BJ (cell line): Measurements from ENCODE around the gene SOCS6. TPM values are rescaled to one million over a fixed set of nuclear protein-coding genes. Genes with fewer than 3 reads are reported as not detected.

ENCODE experiments used
- CTCF ChIA-PET: fragments of 350-600 bp; formaldehyde crosslinking; extraction: SDS; loops from one replicate; lab custom pipeline; 2021; ENCODE audit warnings: antibody characterized with exemption, inconsistent platforms; lab: Yijun Ruan, JAX
- POLR2A ChIA-PET: fragments of 300-600 bp; sonication (Branson Sonifier 250); formaldehyde crosslinking; extraction: SDS; loops from one replicate; lab custom pipeline; 2021; ENCODE audit warnings: antibody characterized with exemption; lab: Charles Lee
- DNase-seq: peaks from one replicate; pipeline ENCODE4 v3.0.0-alpha.2; 2011; ENCODE audit warnings: low read depth
- H3K27me3 ChIP-seq: 2 replicates; pipeline ENCODE4 v1.6.0; 2011; ENCODE audit warnings: low read length; ENCODE audit not compliant: control insufficient read depth, insufficient read depth
- H3K36me3 ChIP-seq: 2 replicates; pipeline ENCODE4 v1.5.1; 2011; ENCODE audit warnings: low read length; ENCODE audit not compliant: control insufficient read depth, insufficient read depth
- H3K4me3 ChIP-seq: 2 replicates; pipeline ENCODE4 v1.5.1; 2011; ENCODE audit warnings: low read depth, mild to moderate bottlenecking, control low read depth, low read length
- polyA plus RNA-seq: library from polyadenylated mRNA; depleted of rRNA; stranded (reverse); fragments of >200 nt; gene quantifications from 2 replicates; pipeline ENCODE4 v1.2.3, GENCODE V29; 2011; rRNA removed
- TF ChIP-seq, protein P1 (sequence below): IDR thresholded peaks from 2 replicates; pipeline ENCODE4 v1.5.1; 2011; ENCODE audit warnings: low read depth, mild to moderate bottlenecking, control low read depth, inconsistent platforms, low read length, moderate library complexity; ENCODE audit not compliant: insufficient read depth

Gene SOCS6
- polyA plus RNA-seq, 1 experiment: 26.7 TPM

DNA sequence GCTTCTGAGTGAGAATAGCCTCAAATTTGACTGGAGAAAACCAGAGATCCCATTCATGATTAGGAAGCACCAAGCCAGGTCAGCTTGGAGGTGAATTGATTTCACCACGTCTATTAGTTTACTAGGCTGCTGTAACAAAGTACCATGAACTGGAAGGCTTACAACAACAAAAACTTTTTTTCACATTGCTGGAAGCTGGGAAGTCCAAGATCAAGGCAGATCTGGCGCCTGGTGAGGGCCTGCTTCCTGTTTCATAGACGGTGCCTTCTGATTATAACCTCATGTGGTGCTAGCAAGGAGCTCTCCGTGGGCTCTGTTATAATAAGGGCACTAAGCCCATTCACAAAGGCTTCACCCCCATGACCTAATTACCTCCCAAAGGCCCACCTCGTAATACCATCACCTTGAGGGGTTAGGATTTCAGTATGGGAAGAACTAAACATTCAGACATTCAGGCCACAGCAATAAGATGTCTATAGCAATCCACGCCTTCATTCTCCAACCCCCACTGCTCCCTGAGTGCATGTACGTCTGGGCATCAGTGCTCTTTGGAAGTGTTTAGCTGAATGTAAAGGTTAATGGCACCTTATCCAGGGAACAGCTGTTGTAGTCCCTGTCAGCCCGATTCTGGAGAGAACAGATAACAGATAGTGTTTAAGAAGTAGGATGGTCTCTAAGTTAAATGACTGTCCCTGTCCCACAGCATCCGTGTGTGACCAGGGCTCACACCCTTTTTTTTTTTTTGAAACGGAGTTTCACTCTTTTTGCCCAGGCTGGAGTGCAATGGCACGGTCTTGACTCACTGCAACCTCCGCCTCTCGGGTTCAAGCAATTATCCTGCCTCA, 89.2 kb downstream of the SOCS6 start:
- Histone ChIP-seq H3K4me3 (no peak overlapping the region), H3K36me3 (no peaks in the 10 kb centered on the region), H3K27me3 (no peaks in the 10 kb centered on the region)
- TF ChIP-seq, protein P1, sequence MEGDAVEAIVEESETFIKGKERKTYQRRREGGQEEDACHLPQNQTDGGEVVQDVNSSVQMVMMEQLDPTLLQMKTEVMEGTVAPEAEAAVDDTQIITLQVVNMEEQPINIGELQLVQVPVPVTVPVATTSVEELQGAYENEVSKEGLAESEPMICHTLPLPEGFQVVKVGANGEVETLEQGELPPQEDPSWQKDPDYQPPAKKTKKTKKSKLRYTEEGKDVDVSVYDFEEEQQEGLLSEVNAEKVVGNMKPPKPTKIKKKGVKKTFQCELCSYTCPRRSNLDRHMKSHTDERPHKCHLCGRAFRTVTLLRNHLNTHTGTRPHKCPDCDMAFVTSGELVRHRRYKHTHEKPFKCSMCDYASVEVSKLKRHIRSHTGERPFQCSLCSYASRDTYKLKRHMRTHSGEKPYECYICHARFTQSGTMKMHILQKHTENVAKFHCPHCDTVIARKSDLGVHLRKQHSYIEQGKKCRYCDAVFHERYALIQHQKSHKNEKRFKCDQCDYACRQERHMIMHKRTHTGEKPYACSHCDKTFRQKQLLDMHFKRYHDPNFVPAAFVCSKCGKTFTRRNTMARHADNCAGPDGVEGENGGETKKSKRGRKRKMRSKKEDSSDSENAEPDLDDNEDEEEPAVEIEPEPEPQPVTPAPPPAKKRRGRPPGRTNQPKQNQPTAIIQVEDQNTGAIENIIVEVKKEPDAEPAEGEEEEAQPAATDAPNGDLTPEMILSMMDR: no peak
- POLR2A ChIA-PET: no interaction called here
- CTCF ChIA-PET: no interaction called here
- no peak for DNase-seq

Other genes with a start within 250 kb of the SOCS6 start
- 5.4 and 8.2 TPM in 2 replicates for gene RTTN, start 83.4 kb upstream of the SOCS6 start, polyA plus RNA-seq